CD4-positive, CD25-positive, alpha-beta regulatory T cell (primary cell): ENCODE measurements around the gene ICA1. TPM values are rescaled to one million over a fixed set of nuclear protein-coding genes. Genes with fewer than 3 reads are reported as not detected.

Source experiments
- ATAC-seq, 2 donors: fragments of 150-1000 bp; cut with Tn5 transposase; one replicate each; pipeline ENCODE4 v1.10.0; 2021; ENCODE audit warnings: low read depth in 2 of 2, moderate number of reproducible peaks in 2 of 2, moderate library complexity in 1 of 2
- DNase-seq, 3 donors: peaks; one replicate each; pipeline versions ENCODE4 v3.0.0 to v3.0.0-alpha.2; 2012 to 2022; ENCODE audit warnings: mixed read lengths in 1 of 3
- H3K27ac ChIP-seq: one replicate; pipeline ENCODE4 v1.7.0; 2013; ENCODE audit warnings: mild to moderate bottlenecking, low read length; ENCODE audit not compliant: insufficient read depth, poor library complexity, severe bottlenecking
- H3K27me3 ChIP-seq: one replicate; pipeline ENCODE4 v1.7.0; 2013; ENCODE audit warnings: low read length; ENCODE audit not compliant: control insufficient read depth, insufficient read depth
- H3K36me3 ChIP-seq: one replicate; pipeline ENCODE4 v1.7.0; 2013; ENCODE audit warnings: mild to moderate bottlenecking, low read length, moderate library complexity; ENCODE audit not compliant: control insufficient read depth, insufficient read depth
- H3K4me1 ChIP-seq: 2 replicates; pipeline ENCODE4 v1.7.0; 2013; ENCODE audit warnings: mild to moderate bottlenecking, low read length; ENCODE audit not compliant: insufficient read depth, control insufficient read depth, poor library complexity, severe bottlenecking
- H3K4me3 ChIP-seq: one replicate; pipeline ENCODE4 v1.7.0; 2013; ENCODE audit warnings: low read depth, mild to moderate bottlenecking, low read length, moderate library complexity
- H3K9me3 ChIP-seq, 2 experiments: 1 replicate in 1 of 2; 2 replicates in 1 of 2; pipeline ENCODE4 v1.7.0; 2013; ENCODE audit warnings: low read length in 2 of 2, mild to moderate bottlenecking in 1 of 2, moderate library complexity in 1 of 2; ENCODE audit not compliant: control insufficient read depth in 2 of 2
- H3K27ac Mint-ChIP-seq, 3 donors: one replicate each; pipeline ENCODE4 v1.8.0; 2020 to 2022; ENCODE audit warnings: mild to moderate bottlenecking in 3 of 3, mixed read lengths in 3 of 3, moderate library complexity in 2 of 3
- H3K27me3 Mint-ChIP-seq: one replicate; pipeline ENCODE4 v1.8.0; 2022; ENCODE audit warnings: mild to moderate bottlenecking, mixed read lengths
- H3K36me3 Mint-ChIP-seq: one replicate; pipeline ENCODE4 v1.8.0; 2020; ENCODE audit warnings: mixed read lengths
- H3K4me1 Mint-ChIP-seq, 4 donors: one replicate each; pipeline ENCODE4 v1.8.0; 2020 to 2022; ENCODE audit warnings: mixed read lengths in 4 of 4, mild to moderate bottlenecking in 1 of 4
- H3K4me3 Mint-ChIP-seq, 4 donors: one replicate each; pipeline ENCODE4 v1.8.0; 2020 to 2022; ENCODE audit warnings: mild to moderate bottlenecking in 4 of 4, mixed read lengths in 4 of 4, moderate library complexity in 3 of 4
- H3K9me3 Mint-ChIP-seq, 7 donors: one replicate each; pipeline ENCODE4 v1.8.0; 2020 to 2022; ENCODE audit warnings: mixed read lengths in 7 of 7, mild to moderate bottlenecking in 3 of 7, moderate library complexity in 2 of 7
- polyA plus RNA-seq, 4 donors: library from polyadenylated mRNA; unstranded; fragments of 300-500 nt; fragmentation: Illumina TruSeq; gene quantifications; one replicate each; pipeline ENCODE4 v1.2.3, GENCODE V29; 2021
- total RNA-seq: library from RNA; stranded (reverse); gene quantifications from one replicate; pipeline ENCODE4 v1.2.3, GENCODE V29; 2022

ICA1 gene
- total and polyA plus RNA-seq, 5 donors from 2014 or later, result 11.3 to 33.5 (median 21.9) TPM

DNA sequence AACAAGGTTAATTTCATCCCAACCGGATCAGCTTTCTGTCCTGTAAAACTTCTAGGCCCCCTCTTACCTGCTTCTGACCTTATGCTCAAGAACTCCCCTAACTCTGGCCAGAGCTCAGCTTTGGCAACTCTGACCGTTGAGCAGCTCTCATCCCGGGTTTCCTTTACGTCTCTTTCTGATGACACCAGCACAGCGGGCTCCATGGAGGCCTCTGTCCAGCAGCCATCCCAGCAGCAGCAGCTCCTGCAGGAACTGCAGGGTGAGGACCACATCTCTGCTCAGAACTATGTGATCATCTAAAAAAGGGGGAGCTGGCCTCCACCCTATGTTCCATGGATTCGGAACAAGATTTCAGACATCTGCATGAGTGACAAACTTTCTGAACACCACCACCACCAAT lies 175.7 kb downstream of the ICA1 start:
- peaks cover 7 to 34% (median 21%) of the 10 kb centered on the region in 4 donors for H3K4me1 Mint-ChIP-seq
- no peaks in the 10 kb centered on the region for H3K9me3 ChIP-seq
- H3K4me3 ChIP-seq, result no peak overlapping the region
- no peak for ATAC-seq
- H3K9me3 Mint-ChIP-seq, result no peaks in the 10 kb centered on the region
- H3K27ac ChIP-seq, result no peak overlapping the region
- H3K27me3 Mint-ChIP-seq, result no peaks in the 10 kb centered on the region
- no peak for DNase-seq
- H3K36me3 ChIP-seq, result peaks cover 29% of the 10 kb centered on the region
- peak overlapping the region in 1 of 3 donors; percentile 10 for H3K27ac Mint-ChIP-seq
- H3K4me3 Mint-ChIP-seq, result no peak overlapping the region
- no peaks in the 10 kb centered on the region for H3K4me1 ChIP-seq
- peaks cover 46% of the 10 kb centered on the region for H3K36me3 Mint-ChIP-seq
- H3K27me3 ChIP-seq, result no peaks in the 10 kb centered on the region

GRCh38 chr7:8085420-8085819 lies 176.5 kb downstream of the ICA1 start:
- Mint-ChIP-seq H3K27ac (peak overlapping the region in 1 of 3 donors; percentile 10), H3K27me3 (no peaks in the 10 kb centered on the region), H3K9me3 (no peaks in the 10 kb centered on the region), H3K4me3 (no peak overlapping the region), H3K36me3 (peaks cover 41% of the 10 kb centered on the region), H3K4me1 (peaks cover 7 to 38% (median 21%) of the 10 kb centered on the region in 4 donors)
- H3K36me3 ChIP-seq, result peaks cover 32% of the 10 kb centered on the region
- no peak overlapping the region for H3K27ac ChIP-seq
- DNase-seq, result no peak
- H3K9me3 ChIP-seq, result no peaks in the 10 kb centered on the region
- no peak overlapping the region for H3K4me3 ChIP-seq
- no peak for ATAC-seq
- no peaks in the 10 kb centered on the region for H3K27me3 ChIP-seq
- H3K4me1 ChIP-seq, result no peaks in the 10 kb centered on the region

DNA sequence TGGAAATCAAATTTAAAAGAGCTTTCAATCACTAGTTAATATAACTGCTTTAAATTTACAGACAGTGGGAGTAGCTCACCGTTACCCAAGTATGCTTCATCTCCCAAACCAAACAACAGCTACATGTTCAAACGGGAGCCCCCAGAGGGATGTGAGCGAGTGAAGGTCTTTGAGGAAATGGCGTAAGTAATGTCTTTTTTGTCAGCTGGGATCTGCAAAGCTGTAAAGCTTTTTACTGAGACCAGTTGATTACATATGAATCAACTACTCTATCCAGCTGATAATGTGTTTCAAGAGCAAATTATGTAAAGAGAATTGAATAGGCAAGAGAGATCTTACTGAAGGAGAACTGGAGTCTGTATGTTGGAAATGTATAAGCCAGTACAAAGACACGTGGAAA lies 177.1 kb downstream of the ICA1 start:
- H3K36me3 Mint-ChIP-seq, result peaks cover 36% of the 10 kb centered on the region

GRCh38 chr7:8082762-8083161 lies 179.2 kb downstream of the ICA1 start:
- no peak overlapping the region for H3K4me3 ChIP-seq
- no peaks in the 10 kb centered on the region for H3K27me3 Mint-ChIP-seq
- peaks cover 35% of the 10 kb centered on the region for H3K36me3 ChIP-seq

More for the DNA sequence above, 177.1 kb downstream of the ICA1 start:
- Histone ChIP-seq H3K27ac (no peak overlapping the region), H3K9me3 (no peaks in the 10 kb centered on the region), H3K4me1 (no peaks in the 10 kb centered on the region), H3K4me3 (no peak overlapping the region), H3K36me3 (peaks cover 32% of the 10 kb centered on the region), H3K27me3 (no peaks in the 10 kb centered on the region)
- no peak for ATAC-seq
- peak overlapping the region; percentile 17 to 81 (median 34) for H3K27ac Mint-ChIP-seq
- H3K4me1 Mint-ChIP-seq, result peaks cover 9 to 32% (median 21%) of the 10 kb centered on the region in 4 donors
- no peaks in the 10 kb centered on the region for H3K9me3 Mint-ChIP-seq
- peak overlapping the region in 1 of 4 donors; percentile 68 for H3K4me3 Mint-ChIP-seq
- H3K27me3 Mint-ChIP-seq, result no peaks in the 10 kb centered on the region
- DNase-seq, result no peak

DNA sequence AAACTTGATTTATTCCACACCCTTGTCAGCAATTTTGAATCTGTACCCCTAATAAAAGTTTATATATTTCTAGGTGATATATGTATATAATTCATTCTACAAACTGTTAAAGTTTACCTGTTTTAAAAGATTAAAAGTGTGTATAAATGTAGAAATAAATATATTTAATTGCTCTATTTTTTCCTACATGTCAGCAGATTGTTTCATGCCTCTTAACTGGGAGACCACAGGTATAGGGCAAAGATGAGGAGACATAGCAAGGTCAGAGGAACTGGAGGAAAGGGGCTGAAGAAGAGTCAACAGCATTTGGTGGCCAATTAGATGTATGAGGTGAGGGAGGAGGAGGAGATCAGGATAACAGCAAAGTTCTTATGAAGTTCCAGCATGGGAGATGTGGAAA lies 183.5 kb downstream of the ICA1 start:
- ATAC-seq, result no peak
- DNase-seq, result no peak
- peak overlapping the region in 2 of 3 donors; percentile 44 to 64 for H3K27ac Mint-ChIP-seq
- peaks cover 20% of the 10 kb centered on the region for H3K36me3 ChIP-seq
- peaks cover 19 to 40% (median 25%) of the 10 kb centered on the region in 4 donors for H3K4me1 Mint-ChIP-seq
- H3K9me3 ChIP-seq, result no peaks in the 10 kb centered on the region
- H3K36me3 Mint-ChIP-seq, result peaks cover 28% of the 10 kb centered on the region
- peak overlapping the region in 1 of 4 donors; percentile 0 for H3K4me3 Mint-ChIP-seq
- H3K4me1 ChIP-seq, result no peaks in the 10 kb centered on the region
- H3K4me3 ChIP-seq, result no peak overlapping the region
- H3K27me3 ChIP-seq, result no peaks in the 10 kb centered on the region
- H3K27me3 Mint-ChIP-seq, result no peaks in the 10 kb centered on the region
- no peak overlapping the region for H3K27ac ChIP-seq
- no peaks in the 10 kb centered on the region for H3K9me3 Mint-ChIP-seq

More at GRCh38 chr7:8082762-8083161, 179.2 kb downstream of the ICA1 start:
- no peaks in the 10 kb centered on the region for H3K27me3 ChIP-seq
- H3K36me3 Mint-ChIP-seq, result peaks cover 34% of the 10 kb centered on the region
- no peaks in the 10 kb centered on the region for H3K9me3 ChIP-seq
- DNase-seq (no peak), ATAC-seq (no peak)
- no peaks in the 10 kb centered on the region for H3K4me1 ChIP-seq
- no peaks in the 10 kb centered on the region for H3K9me3 Mint-ChIP-seq
- H3K4me3 Mint-ChIP-seq, result no peak overlapping the region
- peaks cover 15 to 32% (median 21%) of the 10 kb centered on the region in 4 donors for H3K4me1 Mint-ChIP-seq
- H3K27ac ChIP-seq, result peak overlapping the region; percentile 6
- H3K27ac Mint-ChIP-seq, result no peak overlapping the region

- H3K9me3 Mint-ChIP-seq, result peaks cover 0 to 2% (median 0%) of the 10 kb centered on the region in 7 donors
- H3K4me1 Mint-ChIP-seq, result peaks cover 44 to 74% (median 56%) of the 10 kb centered on the region in 4 donors
- Histone ChIP-seq H3K36me3 (peaks cover 47% of the 10 kb centered on the region), H3K9me3 (no peaks in the 10 kb centered on the region), H3K4me1 (peaks cover 12% of the 10 kb centered on the region), H3K27ac (no peak overlapping the region), H3K4me3 (no peak overlapping the region), H3K27me3 (no peaks in the 10 kb centered on the region)
- peaks cover 60% of the 10 kb centered on the region for H3K36me3 Mint-ChIP-seq
- no peak overlapping the region for H3K27ac Mint-ChIP-seq
- no peak for ATAC-seq
- no peak for DNase-seq
- no peaks in the 10 kb centered on the region for H3K27me3 Mint-ChIP-seq
- H3K4me3 Mint-ChIP-seq, result no peak overlapping the region
Observed at GRCh38 chr7:8070451-8071180, 191.4 kb downstream of the ICA1 start.

- no peaks in the 10 kb centered on the region for H3K27me3 Mint-ChIP-seq
- H3K27ac ChIP-seq, result no peak overlapping the region
- peaks cover 62% of the 10 kb centered on the region for H3K36me3 Mint-ChIP-seq
- H3K4me1 Mint-ChIP-seq, result peaks cover 51 to 79% (median 62%) of the 10 kb centered on the region in 4 donors
- peaks cover 51% of the 10 kb centered on the region for H3K36me3 ChIP-seq
- DNase-seq (no peak), ATAC-seq (no peak)
- peaks cover 0 to 4% (median 0%) of the 10 kb centered on the region in 7 donors for H3K9me3 Mint-ChIP-seq
- peak overlapping the region; percentile 19 to 85 (median 53) for H3K27ac Mint-ChIP-seq
- peaks cover 12% of the 10 kb centered on the region for H3K4me1 ChIP-seq
- no peaks in the 10 kb centered on the region for H3K27me3 ChIP-seq
- no peaks in the 10 kb centered on the region for H3K9me3 ChIP-seq
- no peak overlapping the region for H3K4me3 Mint-ChIP-seq
- H3K4me3 ChIP-seq, result peak overlapping the region; percentile 1
Observed at GRCh38 chr7:8068892-8069686, 192.9 kb downstream of the ICA1 start.
